HPDE6-E6E7 (cell line): ENCODE measurements around the gene CD300A.
"Not testable (repeated sequence)": the region's sequence is repeated elsewhere in the genome, so short reads cannot be mapped to it uniquely, and the experiment has no call there.

Experiments
- DNase-seq: peaks from one replicate; pipeline ENCODE4 v3.0.0; 2011; ENCODE audit warnings: missing footprints; ENCODE audit errors: extremely low spot score

The CD300A gene

GRCh38 chr17:74518413-74518981, 52.1 kb downstream of the CD300A start:
- DNase-seq = not testable (repeated sequence)

GRCh38 chr17:74520016-74520434, 53.6 kb downstream of the CD300A start:
- no peak for DNase-seq

- DNase-seq = no peak
These were observed 54.5 kb downstream of the CD300A start for GRCh38 chr17:74520790-74521480.

GRCh38 chr17:74521701-74522201, 55.3 kb downstream of the CD300A start:
- no peak for DNase-seq

- no peak for DNase-seq
These were observed 56.1 kb downstream of the CD300A start for GRCh38 chr17:74522381-74523105.

GRCh38 chr17:74523308-74523707, 56.9 kb downstream of the CD300A start:
- no peak for DNase-seq

- DNase-seq = no peak
These were observed 58.4 kb downstream of the CD300A start for GRCh38 chr17:74524653-74525464.

GRCh38 chr17:74525465-74525725, 59.0 kb downstream of the CD300A start:
- no peak for DNase-seq

GRCh38 chr17:74525781-74526288, 59.4 kb downstream of the CD300A start:
- DNase-seq = no peak

GRCh38 chr17:74526681-74527080, 60.2 kb downstream of the CD300A start:
- no peak for DNase-seq

GRCh38 chr17:74527081-74527480, 60.6 kb downstream of the CD300A start:
- DNase-seq = no peak

- DNase-seq = no peak
These were observed 61.3 kb downstream of the CD300A start for GRCh38 chr17:74527756-74528155.

GRCh38 chr17:74528491-74529199, 62.2 kb downstream of the CD300A start:
- no peak for DNase-seq

GRCh38 chr17:74529243-74529642, 62.8 kb downstream of the CD300A start:
- no peak for DNase-seq

GRCh38 chr17:74530831-74531150, 64.4 kb downstream of the CD300A start:
- no peak for DNase-seq

- no peak for DNase-seq
These were observed 64.9 kb downstream of the CD300A start, which contains the start of gene CD300LB for GRCh38 chr17:74531231-74531761. Gene CD300LB (minus strand): TSS chr17:74531475. CDS start chr17:74531350, 125 bp downstream.

GRCh38 chr17:74532115-74532514, 65.7 kb downstream of the CD300A start:
- DNase-seq = no peak
